ENCODE measurements around the gene OR1A1.

Gene OR1A1

GRCh38 chr17:3256575-3256974, 49.1 kb downstream of the OR1A1 start:
- Mint-ChIP-seq H3K4me3 (no peak overlapping the region), H3K27ac (no peak overlapping the region), H3K27me3 (ENCODE audit: low read depth, poor library complexity) (peaks cover 7% of the 10 kb centered on the region), H3K4me1 (no peaks in the 10 kb centered on the region), H3K36me3 (ENCODE audit: low read depth) (no peaks in the 10 kb centered on the region), H3K9me3 (peaks cover 74% of the 10 kb centered on the region)
- DNase-seq: no peak
- no peak for TF ChIP-seq CTCF (IDR thresholded peaks at IDR 0.05)

- H3K4me3 Mint-ChIP-seq: no peak overlapping the region
- H3K9me3 Mint-ChIP-seq: peaks cover 73% of the 10 kb centered on the region
- H3K27ac Mint-ChIP-seq: no peak overlapping the region
- no peak for DNase-seq
- H3K4me1 Mint-ChIP-seq: no peaks in the 10 kb centered on the region
- H3K36me3 Mint-ChIP-seq (ENCODE audit: low read depth): no peaks in the 10 kb centered on the region
- H3K27me3 Mint-ChIP-seq (ENCODE audit: low read depth, poor library complexity): no peaks in the 10 kb centered on the region
- no peak for TF ChIP-seq CTCF (IDR thresholded peaks at IDR 0.05)
These were observed 52.7 kb downstream of the OR1A1 start for GRCh38 chr17:3260163-3260562.

GRCh38 chr17:3260600-3260999, 53.1 kb downstream of the OR1A1 start:
- H3K4me1 Mint-ChIP-seq: no peaks in the 10 kb centered on the region
- no peak overlapping the region for H3K27ac Mint-ChIP-seq
- no peaks in the 10 kb centered on the region for H3K27me3 Mint-ChIP-seq (ENCODE audit: low read depth, poor library complexity)
- TF ChIP-seq CTCF (IDR thresholded peaks at IDR 0.05): no peak
- H3K36me3 Mint-ChIP-seq (ENCODE audit: low read depth): no peaks in the 10 kb centered on the region
- no peak for DNase-seq
- no peak overlapping the region for H3K4me3 Mint-ChIP-seq
- H3K9me3 Mint-ChIP-seq: peaks cover 75% of the 10 kb centered on the region

All from nephron progenitor cell (in vitro differentiated cells).